ENCODE measurements around the gene ATP8B3.

- TF ChIP-seq POLR2A (IDR thresholded peaks at IDR 0.05; ENCODE audit: low read depth, low read length) (no peak), POLR2AphosphoS5 (IDR thresholded peaks at IDR 0.05; ENCODE audit: low read depth, low read length) (no peak), TAF1 (IDR thresholded peaks at IDR 0.05; ENCODE audit: low read depth, low read length) (no peak), SPI1 (IDR thresholded peaks at IDR 0.05; ENCODE audit: low read depth, low read length) (no peak), POU2F2 (IDR thresholded peaks at IDR 0.05; ENCODE audit: low read depth, low read length) (no peak)
Observed at GRCh38 chr19:1796395-1797142, 15.5 kb downstream of the ATP8B3 start.
